Measurements from ENCODE around the gene MAD1L1.

DNA sequence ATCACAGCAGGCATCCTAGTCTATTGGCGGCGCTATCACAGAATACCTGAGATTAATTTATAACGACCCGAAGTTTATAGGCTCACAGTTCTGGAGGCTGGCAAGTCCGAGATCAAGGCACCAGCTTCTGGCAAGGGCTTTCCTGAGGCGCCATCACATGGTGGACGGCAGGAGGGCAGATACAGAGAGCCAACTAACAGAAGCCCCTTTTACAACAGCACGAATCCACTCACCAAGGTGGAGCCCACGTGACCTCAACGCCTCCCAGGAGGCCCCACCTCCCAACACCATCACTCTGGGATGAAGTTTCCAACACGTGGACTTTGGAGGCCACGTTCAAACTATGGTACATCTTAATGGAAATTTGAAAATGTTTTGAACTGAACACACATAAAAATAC is 307.4 kb downstream of the MAD1L1 start:
- no peak for TF ChIP-seq POLR2A (IDR thresholded peaks at IDR 0.05)
- TF ChIP-seq, protein P1, sequence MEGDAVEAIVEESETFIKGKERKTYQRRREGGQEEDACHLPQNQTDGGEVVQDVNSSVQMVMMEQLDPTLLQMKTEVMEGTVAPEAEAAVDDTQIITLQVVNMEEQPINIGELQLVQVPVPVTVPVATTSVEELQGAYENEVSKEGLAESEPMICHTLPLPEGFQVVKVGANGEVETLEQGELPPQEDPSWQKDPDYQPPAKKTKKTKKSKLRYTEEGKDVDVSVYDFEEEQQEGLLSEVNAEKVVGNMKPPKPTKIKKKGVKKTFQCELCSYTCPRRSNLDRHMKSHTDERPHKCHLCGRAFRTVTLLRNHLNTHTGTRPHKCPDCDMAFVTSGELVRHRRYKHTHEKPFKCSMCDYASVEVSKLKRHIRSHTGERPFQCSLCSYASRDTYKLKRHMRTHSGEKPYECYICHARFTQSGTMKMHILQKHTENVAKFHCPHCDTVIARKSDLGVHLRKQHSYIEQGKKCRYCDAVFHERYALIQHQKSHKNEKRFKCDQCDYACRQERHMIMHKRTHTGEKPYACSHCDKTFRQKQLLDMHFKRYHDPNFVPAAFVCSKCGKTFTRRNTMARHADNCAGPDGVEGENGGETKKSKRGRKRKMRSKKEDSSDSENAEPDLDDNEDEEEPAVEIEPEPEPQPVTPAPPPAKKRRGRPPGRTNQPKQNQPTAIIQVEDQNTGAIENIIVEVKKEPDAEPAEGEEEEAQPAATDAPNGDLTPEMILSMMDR (IDR thresholded peaks at IDR 0.05): no peak
